Neuronal stem cell (in vitro differentiated cells): ENCODE results near the gene KRTAP9-3.

ENCODE experiments used
- DNase-seq: peaks from one replicate; pipeline ENCODE4 v3.0.0-alpha.2; 2013; ENCODE audit warnings: low spot score
- H2AFZ ChIP-seq: one replicate; pipeline ENCODE4 v1.6.1; 2013; ENCODE audit warnings: mild to moderate bottlenecking, low read length, inconsistent platforms
- H2AK5ac ChIP-seq: 2 replicates; pipeline ENCODE4 v1.6.1; 2013; ENCODE audit warnings: low read depth, mild to moderate bottlenecking, inconsistent platforms, low read length, moderate library complexity, mixed read lengths
- H2BK120ac ChIP-seq: 2 replicates; pipeline ENCODE4 v1.6.1; 2013; ENCODE audit warnings: low read depth, mild to moderate bottlenecking, inconsistent platforms, low read length, moderate library complexity, mixed read lengths
- H2BK12ac ChIP-seq: one replicate; pipeline ENCODE4 v1.6.1; 2013; ENCODE audit warnings: low read length, inconsistent platforms
- H2BK15ac ChIP-seq: 2 replicates; pipeline ENCODE4 v1.6.1; 2013; ENCODE audit warnings: mild to moderate bottlenecking, low read length, inconsistent platforms, mixed read lengths
- H2BK5ac ChIP-seq: one replicate; pipeline ENCODE4 v1.6.1; 2013; ENCODE audit warnings: inconsistent platforms, mild to moderate bottlenecking, low read length, moderate library complexity
- H3K14ac ChIP-seq: one replicate; pipeline ENCODE4 v1.6.1; 2013; ENCODE audit warnings: low read length, inconsistent platforms
- H3K18ac ChIP-seq: 2 replicates; pipeline ENCODE4 v1.6.1; 2013; ENCODE audit warnings: low read length, inconsistent platforms
- H3K23ac ChIP-seq: 2 replicates; pipeline ENCODE4 v1.6.1; 2013; ENCODE audit warnings: low read depth, mild to moderate bottlenecking, mixed read lengths, low read length, inconsistent platforms; ENCODE audit not compliant: poor library complexity
- H3K27ac ChIP-seq: replicated peaks from 3 replicates; pipeline ENCODE4 v1.5.1; 2013; ENCODE audit warnings: low read length, inconsistent platforms
- H3K27me3 ChIP-seq, 3 experiments: 2 replicates each; pipeline ENCODE4 v1.6.1; 2013; ENCODE audit warnings: low read length in 3 of 3, mild to moderate bottlenecking in 2 of 3, inconsistent platforms in 1 of 3, low read depth in 1 of 3, mixed read lengths in 1 of 3, moderate library complexity in 1 of 3; ENCODE audit not compliant: control insufficient read depth in 3 of 3, insufficient read depth in 3 of 3
- H3K36me3 ChIP-seq, 2 donors: replicated peaks in 1 of 2; 2 replicates each; pipeline ENCODE4 v1.6.1; 2013; ENCODE audit warnings: low read length in 2 of 2; ENCODE audit not compliant: control insufficient read depth in 2 of 2, insufficient read depth in 2 of 2
- H3K4ac ChIP-seq: 2 replicates; pipeline ENCODE4 v1.6.1; 2013; ENCODE audit warnings: inconsistent platforms, mild to moderate bottlenecking, low read length, moderate library complexity
- H3K4me1 ChIP-seq, 2 donors: 1 replicate in 1 of 2; 2 replicates in 1 of 2; pipeline ENCODE4 v1.6.1; 2013; ENCODE audit warnings: low read length in 2 of 2, low read depth in 1 of 2; ENCODE audit not compliant: control insufficient read depth in 2 of 2, insufficient read depth in 1 of 2
- H3K4me2 ChIP-seq: one replicate; pipeline ENCODE4 v1.6.1; 2013; ENCODE audit warnings: mild to moderate bottlenecking, low read length, inconsistent platforms; ENCODE audit not compliant: insufficient read depth, poor library complexity, severe bottlenecking
- H3K4me3 ChIP-seq, 2 donors: 2 replicates each; pipeline ENCODE4 v1.5.1; 2013; ENCODE audit warnings: low read length in 2 of 2, mild to moderate bottlenecking in 2 of 2, inconsistent platforms in 1 of 2, moderate library complexity in 1 of 2
- H3K79me1 ChIP-seq: one replicate; pipeline ENCODE4 v1.6.1; 2013; ENCODE audit warnings: low read depth, mild to moderate bottlenecking, inconsistent platforms, low read length, moderate library complexity
- H3K9ac ChIP-seq: one replicate; pipeline ENCODE4 v1.6.1; 2013; ENCODE audit warnings: mild to moderate bottlenecking, low read depth, low read length, inconsistent platforms; ENCODE audit not compliant: poor library complexity
- H3K9me3 ChIP-seq, 2 donors: replicated peaks in 1 of 2; 2 replicates each; pipeline versions ENCODE3 to v1.6.1; 2013; ENCODE audit warnings: low read length in 2 of 2, mild to moderate bottlenecking in 2 of 2, inconsistent platforms in 1 of 2, low read depth in 1 of 2, mixed read lengths in 1 of 2, moderate library complexity in 1 of 2; ENCODE audit not compliant: control insufficient read depth in 2 of 2, insufficient read depth in 1 of 2
- H4K8ac ChIP-seq: one replicate; pipeline ENCODE4 v1.6.1; 2013; ENCODE audit warnings: low read depth, mild to moderate bottlenecking, inconsistent platforms, low read length, moderate library complexity
- H4K91ac ChIP-seq: one replicate; pipeline ENCODE4 v1.6.1; 2013; ENCODE audit warnings: low read length, low read depth, mild to moderate bottlenecking, inconsistent platforms; ENCODE audit not compliant: poor library complexity
- WGBS, 2 donors: extraction: QIAGEN DNeasy Blood & Tissue Kit; methylation state at CpG; one replicate each; pipeline ENCODE4 v1.1.7; 2013; ENCODE audit warnings: missing lambda C conversion rate in 2 of 2, mixed read lengths in 1 of 2; ENCODE audit not compliant: insufficient read length in 2 of 2, insufficient replicate concordance in 1 of 2; ENCODE audit errors: extremely low coverage in 2 of 2; 5-methylcytosine and 5-hydroxymethylcytosine counted together

KRTAP9-3 gene

DNA sequence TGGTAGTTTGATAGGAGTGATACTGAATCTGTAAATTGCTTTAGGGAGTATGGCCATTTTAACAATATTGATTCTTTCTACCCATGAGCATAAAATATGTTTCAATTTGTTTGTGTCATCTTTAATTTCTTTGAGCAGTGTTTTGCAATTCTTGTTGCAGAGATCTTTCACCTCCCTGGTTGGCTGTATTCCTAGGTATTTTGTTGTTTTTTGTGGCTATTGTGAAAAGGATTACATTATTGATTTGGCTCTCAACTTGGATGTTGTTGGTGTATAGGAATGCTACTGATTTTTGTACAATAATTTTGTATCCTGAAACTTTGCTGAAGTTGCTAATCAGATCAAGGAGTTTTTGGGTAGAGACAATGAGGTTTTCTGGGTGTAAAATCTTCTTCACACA is 26.2 kb downstream of the KRTAP9-3 start:
- H3K9ac ChIP-seq = no peak overlapping the region
- H2BK5ac ChIP-seq = no peak overlapping the region
- H2BK15ac ChIP-seq = no peak overlapping the region
- H2AFZ ChIP-seq = no peak overlapping the region
- no peak for DNase-seq
- H3K9me3 ChIP-seq = no peaks in the 10 kb centered on the region
- no peak overlapping the region for H3K27ac ChIP-seq
- no peak overlapping the region for H3K18ac ChIP-seq
- H3K14ac ChIP-seq = no peak overlapping the region
- no peaks in the 10 kb centered on the region for H3K27me3 ChIP-seq
- H3K4me3 ChIP-seq = no peak overlapping the region
- no peak overlapping the region for H4K8ac ChIP-seq
- H3K4ac ChIP-seq = no peak overlapping the region
- H3K79me1 ChIP-seq = no peaks in the 10 kb centered on the region
- H3K4me1 ChIP-seq = no peaks in the 10 kb centered on the region
- no peak overlapping the region for H2AK5ac ChIP-seq
- no peak overlapping the region for H4K91ac ChIP-seq
- no peaks in the 10 kb centered on the region for H3K36me3 ChIP-seq
- H3K4me2 ChIP-seq = no peak overlapping the region
- H2BK12ac ChIP-seq = no peak overlapping the region
- H3K23ac ChIP-seq = no peak overlapping the region
- H2BK120ac ChIP-seq = no peak overlapping the region

DNA sequence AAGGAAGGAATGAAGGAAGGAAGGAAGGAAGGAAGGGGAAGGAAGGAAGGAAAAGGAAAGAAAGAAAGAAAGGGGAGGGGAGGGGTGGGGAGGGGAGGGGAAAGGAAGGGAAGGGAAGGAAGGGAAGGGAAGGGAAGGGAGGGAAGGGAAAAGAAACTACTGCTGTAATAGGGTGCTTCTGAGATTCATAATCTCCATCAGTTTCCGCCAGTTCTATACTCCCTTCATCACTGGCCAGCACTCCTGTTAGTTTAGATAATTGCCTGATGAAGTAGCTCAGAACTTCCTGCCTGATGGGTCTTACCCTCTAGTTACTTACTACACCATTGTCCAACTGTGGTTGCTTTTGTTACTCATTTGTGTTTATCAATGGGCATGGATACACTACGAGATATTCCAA is 31.0 kb downstream of the KRTAP9-3 start:
- H2BK12ac ChIP-seq = no peak overlapping the region
- H2BK15ac ChIP-seq = no peak overlapping the region
- no peak overlapping the region for H3K4me2 ChIP-seq
- no peak for DNase-seq
- no peak overlapping the region for H2BK120ac ChIP-seq
- H3K4ac ChIP-seq = no peak overlapping the region
- no peaks in the 10 kb centered on the region for H3K9me3 ChIP-seq
- H2BK5ac ChIP-seq = no peak overlapping the region
- no peaks in the 10 kb centered on the region for H3K27me3 ChIP-seq
- H3K9ac ChIP-seq = no peak overlapping the region
- no peak overlapping the region for H3K18ac ChIP-seq
- H3K79me1 ChIP-seq = no peaks in the 10 kb centered on the region
- no CpG with 5 or more reads among the region's 2 CpGs for whole genome bisulfite sequencing, 2 donors
- H3K4me3 ChIP-seq = no peak overlapping the region
- no peak overlapping the region for H2AK5ac ChIP-seq
- H3K36me3 ChIP-seq = no peaks in the 10 kb centered on the region
- H3K14ac ChIP-seq = no peak overlapping the region
- no peak overlapping the region for H2AFZ ChIP-seq
- no peak overlapping the region for H4K91ac ChIP-seq
- no peak overlapping the region for H3K27ac ChIP-seq
- H3K4me1 ChIP-seq = no peaks in the 10 kb centered on the region
- no peak overlapping the region for H4K8ac ChIP-seq
- H3K23ac ChIP-seq = no peak overlapping the region

GRCh38 chr17:41264599-41264998 is 32.4 kb downstream of the KRTAP9-3 start:
- no peak overlapping the region for H3K4me2 ChIP-seq
- H2BK120ac ChIP-seq = no peak overlapping the region
- no peak overlapping the region for H2BK12ac ChIP-seq
- H3K27ac ChIP-seq = no peak overlapping the region
- H3K4ac ChIP-seq = no peak overlapping the region
- no peak overlapping the region for H3K18ac ChIP-seq
- H3K27me3 ChIP-seq = no peaks in the 10 kb centered on the region
- H3K79me1 ChIP-seq = no peaks in the 10 kb centered on the region
- no peaks in the 10 kb centered on the region for H3K9me3 ChIP-seq
- no peak overlapping the region for H3K23ac ChIP-seq
- no peaks in the 10 kb centered on the region for H3K36me3 ChIP-seq
- H2BK15ac ChIP-seq = no peak overlapping the region
- no peak overlapping the region for H3K14ac ChIP-seq
- H2BK5ac ChIP-seq = no peak overlapping the region
- H4K91ac ChIP-seq = no peak overlapping the region
- no peak overlapping the region for H2AK5ac ChIP-seq
- H3K9ac ChIP-seq = no peak overlapping the region
- no CpG with 5 or more reads among the region's 3 CpGs for WGBS, 2 donors
- H4K8ac ChIP-seq = no peak overlapping the region
- H2AFZ ChIP-seq = no peak overlapping the region
- no peak overlapping the region for H3K4me3 ChIP-seq
- no peaks in the 10 kb centered on the region for H3K4me1 ChIP-seq
- no peak for DNase-seq

DNA sequence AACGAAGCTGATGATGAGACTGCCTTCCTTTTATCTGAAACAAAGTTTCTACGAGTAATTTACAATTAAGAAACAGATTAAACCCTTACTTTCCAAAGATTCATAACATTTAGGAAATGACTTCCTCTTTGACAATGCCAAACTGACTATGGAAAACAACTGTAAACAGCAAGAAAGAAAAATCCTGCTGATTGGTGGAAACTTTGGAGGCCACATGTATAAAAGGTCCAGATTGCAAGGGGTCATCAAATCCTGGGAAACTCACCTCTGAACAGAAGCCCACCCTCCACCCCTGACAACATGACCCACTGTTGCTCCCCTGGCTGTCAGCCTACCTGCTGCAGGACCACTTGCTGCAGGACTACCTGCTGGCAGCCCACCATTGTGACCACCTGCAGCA is 32.8 kb downstream of the KRTAP9-3 start, which contains the start of gene KRTAP9-6:
TSS of gene KRTAP9-6 (plus strand) at position 301 of the 400 bp plus-strand sequence. CDS start at position 301, 0 bp downstream.
- no peak within 1 kb of the TSS for H2BK5ac ChIP-seq
- H3K27ac ChIP-seq = no peak within 1 kb of the TSS
- H4K91ac ChIP-seq = no peak within 1 kb of the TSS
- H2BK15ac ChIP-seq = no peak within 1 kb of the TSS
- no peak for DNase-seq
- H3K9me3 ChIP-seq = no peaks in the 10 kb centered on the region
- peak within 1 kb of the TSS; percentile 38 for H3K14ac ChIP-seq
- WGBS, 2 donors = no CpG with 5 or more reads among the region's 2 CpGs
- no peaks in the 10 kb centered on the region for H3K4me1 ChIP-seq
- H3K79me1 ChIP-seq = no peaks in the 10 kb centered on the region
- H2BK120ac ChIP-seq = no peak within 1 kb of the TSS
- no peak within 1 kb of the TSS for H2AFZ ChIP-seq
- H3K27me3 ChIP-seq = no peaks in the 10 kb centered on the region
- H3K4me2 ChIP-seq = no peak within 1 kb of the TSS
- no peak within 1 kb of the TSS for H3K23ac ChIP-seq
- no peak within 1 kb of the TSS for H3K4ac ChIP-seq
- H3K9ac ChIP-seq = no peak within 1 kb of the TSS
- H2BK12ac ChIP-seq = no peak within 1 kb of the TSS
- H3K36me3 ChIP-seq = no peaks in the 10 kb centered on the region
- no peak within 1 kb of the TSS for H3K4me3 ChIP-seq
- no peak within 1 kb of the TSS for H4K8ac ChIP-seq
- no peak within 1 kb of the TSS for H2AK5ac ChIP-seq
- no peak within 1 kb of the TSS for H3K18ac ChIP-seq
